Measurements from ENCODE around the gene C1orf167.

GRCh38 chr1:11790101-11790879, 28.3 kb downstream of the C1orf167 start:
- TF ChIP-seq, protein P1, sequence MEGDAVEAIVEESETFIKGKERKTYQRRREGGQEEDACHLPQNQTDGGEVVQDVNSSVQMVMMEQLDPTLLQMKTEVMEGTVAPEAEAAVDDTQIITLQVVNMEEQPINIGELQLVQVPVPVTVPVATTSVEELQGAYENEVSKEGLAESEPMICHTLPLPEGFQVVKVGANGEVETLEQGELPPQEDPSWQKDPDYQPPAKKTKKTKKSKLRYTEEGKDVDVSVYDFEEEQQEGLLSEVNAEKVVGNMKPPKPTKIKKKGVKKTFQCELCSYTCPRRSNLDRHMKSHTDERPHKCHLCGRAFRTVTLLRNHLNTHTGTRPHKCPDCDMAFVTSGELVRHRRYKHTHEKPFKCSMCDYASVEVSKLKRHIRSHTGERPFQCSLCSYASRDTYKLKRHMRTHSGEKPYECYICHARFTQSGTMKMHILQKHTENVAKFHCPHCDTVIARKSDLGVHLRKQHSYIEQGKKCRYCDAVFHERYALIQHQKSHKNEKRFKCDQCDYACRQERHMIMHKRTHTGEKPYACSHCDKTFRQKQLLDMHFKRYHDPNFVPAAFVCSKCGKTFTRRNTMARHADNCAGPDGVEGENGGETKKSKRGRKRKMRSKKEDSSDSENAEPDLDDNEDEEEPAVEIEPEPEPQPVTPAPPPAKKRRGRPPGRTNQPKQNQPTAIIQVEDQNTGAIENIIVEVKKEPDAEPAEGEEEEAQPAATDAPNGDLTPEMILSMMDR (IDR thresholded peaks at IDR 0.05): no peak
- TF ChIP-seq EZH2 (IDR thresholded peaks at IDR 0.05): no peak
